Right kidney (tissue), 1 donor: Measurements from ENCODE around the gene MAP2K2.
A peak's percentile ranks its signal among the peaks of the same experiment; 100 is the strongest.

Experiments used
- DNase-seq: peaks from one replicate; pipeline ENCODE4 v3.0.0-alpha.2; 2016

The MAP2K2 gene

GRCh38 chr19:4043966-4044715 is 79.8 kb downstream of the MAP2K2 start:
- DNase-seq = no peak

- no peak for DNase-seq
These were observed 80.5 kb downstream of the MAP2K2 start for GRCh38 chr19:4043401-4043800.

DNA sequence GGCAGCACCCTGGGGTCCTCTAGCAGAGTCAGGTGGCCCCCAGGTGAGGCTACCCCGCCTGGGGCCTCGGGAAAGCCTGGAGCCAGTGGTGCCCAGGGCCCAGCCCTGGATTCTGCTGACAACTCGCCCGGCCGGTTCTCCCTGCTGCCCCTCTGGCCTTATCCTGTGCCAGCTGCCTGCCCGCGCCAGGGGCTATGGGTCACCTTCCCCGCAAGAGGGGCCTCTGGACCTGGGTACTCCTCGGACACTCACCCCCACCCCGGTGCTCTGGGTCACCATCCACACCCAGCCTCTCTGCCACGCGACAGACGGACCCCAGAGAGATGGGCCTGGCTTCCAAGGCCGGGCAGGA is 81.2 kb downstream of the MAP2K2 start:
- DNase-seq = peak; percentile 48

GRCh38 chr19:4042064-4042730 is 81.7 kb downstream of the MAP2K2 start:
- no peak for DNase-seq
